HepG2 (cell line): ENCODE results near the gene CATSPERE.

Source experiments
- ARNT ChIP-seq: fragments of 450-650 bp; IDR thresholded peaks from 2 replicates; pipeline ENCODE4 v1.6.1; 2017
- ATF6 ChIP-seq: sonication (generic); formaldehyde crosslinking; conservative IDR thresholded peaks from 2 replicates; pipeline ENCODE4 v1.4.0; 2020; ENCODE audit warnings: missing genetic modification reagents
- CBX2 ChIP-seq, 2 experiments: fragments of 200-600 bp in 1 of 2; sonication (generic); formaldehyde crosslinking in 1 of 2; IDR thresholded peaks; 2 replicates each; pipeline versions ENCODE4 v1.7.0 to v1.8.1; 2018 to 2022; ENCODE audit warnings: low read depth in 2 of 2, low read length in 1 of 2, mild to moderate bottlenecking in 1 of 2, missing genetic modification reagents in 1 of 2
- PHF5A ChIP-seq: IDR thresholded peaks from one replicate; pipeline ENCODE4 v1.6.1; 2018; ENCODE audit warnings: low read depth, missing genetic modification reagents; ENCODE audit not compliant: unreplicated experiment

DNA sequence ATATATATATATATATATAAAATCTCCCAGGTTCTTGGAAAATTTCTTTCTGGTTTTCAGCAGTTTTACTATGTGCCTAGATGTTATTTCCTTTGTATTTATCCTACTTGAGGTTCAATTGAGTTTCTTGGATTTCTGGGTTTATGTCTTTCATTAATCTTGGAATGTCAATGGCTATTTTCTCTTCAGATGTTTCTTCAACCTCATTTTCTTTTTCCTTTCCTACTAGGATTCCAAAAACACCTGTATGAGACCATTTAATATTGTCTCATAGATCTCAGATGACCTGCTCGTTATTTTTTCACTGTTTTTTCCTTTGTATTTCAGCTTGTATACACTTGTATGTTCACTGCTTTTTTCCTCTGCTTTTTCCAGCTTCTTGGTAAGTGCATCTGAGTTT lies 96.5 kb downstream of the CATSPERE start:
- TF ChIP-seq ARNT (no peak), ATF6 (CRISPR knock-in tag) (no peak), PHF5A (no peak), CBX2 (IDR thresholded peaks at IDR 0.05; ENCODE audit: low read depth, low read length) (no peak), CBX2 (CRISPR knock-in tag; IDR thresholded peaks at IDR 0.05; ENCODE audit: low read depth) (no peak)
